GM21786 (cell line): ENCODE measurements around the gene GCAT.
"Not testable (repeated sequence)": the region's sequence is repeated elsewhere in the genome, so short reads cannot be mapped to it uniquely, and the experiment has no call there.

Source experiments
- ATAC-seq: cut with Tn5 transposase; IDR thresholded peaks from one replicate; pipeline ENCODE4 v1.9.1; 2021; ENCODE audit not compliant: unreplicated experiment

Gene GCAT

GRCh38 chr22:37782340-37783168 lies 25.2 kb upstream of the GCAT start:
- no peak for ATAC-seq

GRCh38 chr22:37784829-37785495 lies 22.8 kb upstream of the GCAT start:
- no peak for ATAC-seq

DNA sequence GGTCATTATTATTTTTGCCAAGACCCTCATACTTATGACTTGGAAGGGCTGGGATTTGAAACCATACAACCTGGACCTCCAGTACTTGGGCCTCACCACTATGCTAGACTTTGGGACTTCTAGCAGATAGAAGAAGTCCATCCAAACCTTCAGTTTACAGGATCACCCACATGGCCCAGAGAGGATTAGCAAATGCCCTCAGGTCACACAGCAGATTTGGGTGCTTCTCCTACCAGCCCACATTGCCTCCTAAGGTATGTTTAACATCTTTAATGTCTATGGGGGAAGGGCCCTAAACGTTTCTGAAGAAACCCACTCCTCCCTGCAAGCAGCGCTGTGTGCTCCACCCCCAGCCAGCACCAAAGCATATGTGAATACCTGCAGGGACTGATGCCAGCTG lies 17.5 kb upstream of the GCAT start:
- no peak for ATAC-seq

- ATAC-seq: no peak
These were observed 15.2 kb upstream of the GCAT start for GRCh38 chr22:37792494-37792893.

GRCh38 chr22:37794376-37794775 lies 13.4 kb upstream of the GCAT start:
- no peak for ATAC-seq

- no peak for ATAC-seq
These were observed 11.7 kb upstream of the GCAT start for GRCh38 chr22:37796079-37796478.

DNA sequence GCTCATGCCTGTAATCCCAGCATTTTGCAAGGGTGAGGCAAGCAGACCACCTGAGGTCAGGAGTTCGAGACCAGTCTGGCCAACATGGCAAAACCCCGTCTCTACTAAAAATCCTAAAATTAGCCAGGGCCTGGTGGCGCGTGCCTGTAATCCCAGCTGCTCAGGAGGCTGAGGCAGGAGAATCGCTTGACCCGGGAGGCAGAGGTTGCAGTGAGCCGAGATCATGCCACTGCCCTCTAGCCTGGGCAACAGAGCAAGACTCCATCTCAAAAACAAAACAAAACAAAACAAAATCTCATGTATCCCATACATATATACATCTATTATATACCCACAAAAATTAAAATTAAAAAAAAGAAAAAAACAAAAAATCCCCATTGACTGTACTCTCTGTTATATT lies 10.5 kb upstream of the GCAT start:
- not testable (repeated sequence) for ATAC-seq

- no peak for ATAC-seq
These were observed 9.7 kb upstream of the GCAT start for GRCh38 chr22:37797874-37798500.

DNA sequence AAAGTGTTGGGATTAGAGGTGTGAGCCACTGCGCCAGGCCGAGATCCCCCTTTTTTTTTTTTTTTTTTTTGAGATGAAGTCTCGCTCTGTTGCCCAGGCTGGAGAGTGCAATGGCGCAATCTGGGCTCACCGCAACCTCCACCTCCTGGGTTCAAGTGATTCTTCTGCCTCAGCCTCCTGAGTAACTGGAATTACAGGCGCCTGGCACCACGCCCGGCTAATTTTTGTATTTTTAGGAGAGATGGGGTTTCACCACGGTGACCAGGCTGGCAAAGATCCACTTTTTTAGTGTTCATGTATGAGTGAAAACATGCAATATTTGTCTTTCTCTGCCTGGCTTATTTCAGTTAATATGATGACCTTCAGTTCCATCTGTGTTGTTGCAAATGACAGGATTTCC lies 7.8 kb upstream of the GCAT start:
- ATAC-seq: not testable (repeated sequence)

DNA sequence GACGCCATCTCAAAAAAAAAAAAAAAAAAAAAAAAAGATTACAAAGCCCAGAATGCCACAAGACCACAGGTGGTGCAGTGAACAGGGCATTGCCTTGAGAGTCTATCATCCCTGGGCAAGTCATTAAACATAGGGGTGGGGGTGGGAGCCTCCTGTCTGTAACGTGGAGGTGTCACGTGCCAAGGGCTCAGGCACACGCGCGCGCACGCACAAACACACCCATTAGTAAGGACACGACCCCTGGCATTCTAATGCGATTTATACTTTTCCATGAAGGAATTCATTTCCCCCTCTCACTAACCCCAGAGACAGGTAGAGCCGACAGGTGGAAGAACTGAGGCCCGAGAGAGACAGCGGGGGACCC lies 5.8 kb upstream of the GCAT start:
- ATAC-seq: no peak

GRCh38 chr22:37802310-37803194 lies 5.2 kb upstream of the GCAT start:
- no peak for ATAC-seq

DNA sequence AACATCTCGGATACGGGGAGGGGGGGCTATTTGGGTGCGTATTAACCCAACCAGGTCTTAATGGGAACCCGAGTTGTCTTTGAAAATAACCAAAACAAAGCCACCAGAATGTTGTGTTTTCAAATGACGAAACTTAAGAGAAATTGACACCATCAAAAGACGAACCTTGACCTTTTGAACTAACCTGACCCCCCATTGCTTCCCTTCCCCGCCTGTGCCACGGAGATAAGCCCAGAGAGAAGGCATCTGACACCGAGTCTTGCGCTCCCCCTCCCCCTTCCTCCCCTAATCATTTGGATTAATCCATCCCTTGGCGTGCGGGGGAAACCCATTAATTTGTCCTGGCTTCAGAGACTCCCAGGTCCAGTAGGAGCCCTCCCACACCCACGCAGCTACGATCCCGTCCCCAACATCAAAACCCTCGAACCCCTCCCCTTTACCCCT lies 4.5 kb upstream of the GCAT start:
- ATAC-seq: no peak

DNA sequence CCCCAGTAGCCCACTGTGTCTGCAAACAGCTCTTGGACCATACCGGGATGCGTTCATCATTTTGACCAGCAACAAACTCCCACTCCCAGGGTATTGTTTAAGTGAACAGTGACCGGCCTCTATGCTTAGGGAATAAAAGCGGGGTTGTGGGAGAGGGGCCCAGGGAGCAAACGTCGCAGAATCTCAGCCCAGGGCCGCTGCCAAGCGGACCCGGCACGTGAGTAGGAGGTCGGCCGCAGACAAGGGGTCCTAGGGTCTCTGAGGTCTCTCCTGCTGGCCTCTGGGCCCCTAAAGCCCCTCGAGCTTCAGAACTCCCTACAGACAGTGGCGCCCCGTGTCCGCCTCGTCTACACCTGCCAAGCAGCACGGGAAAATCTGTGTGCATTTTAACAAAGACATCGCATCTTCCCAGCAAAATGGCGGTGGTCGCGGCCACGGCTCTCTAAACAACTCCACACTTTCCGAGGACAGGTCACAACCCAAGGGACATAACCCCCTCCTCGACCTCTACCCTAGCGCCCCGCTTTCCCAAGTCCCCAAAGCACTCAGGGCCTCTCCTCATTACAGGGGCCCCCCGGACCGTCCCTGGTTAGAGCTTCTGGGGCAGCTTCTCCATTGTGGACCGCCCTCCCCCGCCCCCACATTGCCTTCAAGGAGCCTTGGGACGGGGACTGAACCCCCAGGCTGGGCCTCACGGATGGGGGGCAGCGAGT lies 3.9 kb upstream of the GCAT start:
- no peak for ATAC-seq

DNA sequence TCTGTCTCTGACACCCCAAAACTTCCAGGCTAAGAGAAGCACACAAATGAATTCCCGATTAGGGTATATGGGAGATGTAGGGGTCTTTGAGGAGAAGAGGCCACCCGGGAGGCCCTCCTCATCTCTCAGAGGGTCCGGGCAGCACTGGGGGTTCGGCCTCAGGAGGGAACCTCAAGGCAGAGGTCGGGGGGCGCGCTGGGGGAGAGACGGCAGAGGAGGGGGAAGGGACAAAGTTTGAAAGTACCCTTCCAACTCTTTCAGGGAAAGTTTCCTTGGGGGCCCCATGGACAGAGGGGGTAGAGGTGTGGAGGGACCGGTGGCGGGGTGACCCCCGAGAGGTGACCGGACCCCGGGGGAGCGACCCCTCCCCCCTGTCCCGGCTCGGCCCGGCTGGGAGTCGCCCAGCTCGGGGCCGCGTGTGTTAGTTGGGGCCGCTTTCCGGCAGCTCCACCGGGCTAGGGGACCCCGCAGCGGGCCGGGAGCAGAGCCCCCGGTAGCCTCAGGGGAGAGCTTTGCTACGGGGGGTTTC lies 3.3 kb upstream of the GCAT start:
- no peak for ATAC-seq

DNA sequence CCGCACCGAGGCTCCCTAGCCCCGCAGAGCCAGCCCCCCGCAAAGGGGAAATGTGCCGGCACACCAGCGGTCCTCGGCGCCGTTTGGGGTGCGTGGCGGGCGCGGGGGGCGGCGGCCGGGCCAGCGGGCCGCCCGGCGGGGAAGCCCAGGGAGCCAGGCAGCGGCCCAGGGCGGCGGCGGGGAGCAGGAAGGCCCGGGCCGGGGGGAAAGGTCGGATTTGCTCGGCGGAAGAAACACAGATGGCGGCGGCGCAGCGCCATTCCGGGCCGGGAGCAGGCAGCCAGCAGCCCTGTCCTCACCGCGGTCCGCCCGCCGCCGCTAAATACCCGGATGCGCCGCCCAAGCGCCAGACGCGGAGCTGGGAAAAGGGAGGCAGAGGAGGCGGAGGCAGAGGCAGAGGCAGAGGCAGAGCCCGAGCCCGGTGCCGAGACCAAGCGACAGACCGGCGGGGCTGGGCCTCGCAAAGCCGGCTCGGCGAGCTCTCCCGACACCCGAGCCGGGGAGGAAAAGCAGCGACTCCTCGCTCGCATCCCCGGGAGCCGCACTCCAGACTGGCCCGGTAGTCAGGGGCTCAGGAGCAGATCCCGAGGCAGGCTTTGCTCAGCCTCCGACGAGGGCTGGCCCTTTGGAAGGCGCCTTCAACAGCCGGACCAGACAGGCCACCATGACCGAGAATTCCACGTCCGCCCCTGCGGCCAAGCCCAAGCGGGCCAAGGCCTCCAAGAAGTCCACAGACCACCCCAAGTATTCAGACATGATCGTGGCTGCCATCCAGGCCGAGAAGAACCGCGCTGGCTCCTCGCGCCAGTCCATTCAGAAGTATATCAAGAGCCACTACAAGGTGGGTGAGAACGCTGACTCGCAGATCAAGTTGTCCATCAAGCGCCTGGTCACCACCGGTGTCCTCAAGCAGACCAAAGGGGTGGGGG lies 2.6 kb upstream of the GCAT start:
- no peak for ATAC-seq

DNA sequence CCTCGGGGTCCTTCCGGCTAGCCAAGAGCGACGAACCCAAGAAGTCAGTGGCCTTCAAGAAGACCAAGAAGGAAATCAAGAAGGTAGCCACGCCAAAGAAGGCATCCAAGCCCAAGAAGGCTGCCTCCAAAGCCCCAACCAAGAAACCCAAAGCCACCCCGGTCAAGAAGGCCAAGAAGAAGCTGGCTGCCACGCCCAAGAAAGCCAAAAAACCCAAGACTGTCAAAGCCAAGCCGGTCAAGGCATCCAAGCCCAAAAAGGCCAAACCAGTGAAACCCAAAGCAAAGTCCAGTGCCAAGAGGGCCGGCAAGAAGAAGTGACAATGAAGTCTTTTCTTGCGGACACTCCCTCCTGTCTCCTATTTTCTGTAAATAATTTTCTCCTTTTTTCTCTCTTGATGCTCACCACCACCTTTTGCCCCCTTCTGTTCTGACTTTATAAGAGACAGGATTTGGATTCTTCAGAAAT lies 1.9 kb upstream of the GCAT start:
- ATAC-seq: no peak

DNA sequence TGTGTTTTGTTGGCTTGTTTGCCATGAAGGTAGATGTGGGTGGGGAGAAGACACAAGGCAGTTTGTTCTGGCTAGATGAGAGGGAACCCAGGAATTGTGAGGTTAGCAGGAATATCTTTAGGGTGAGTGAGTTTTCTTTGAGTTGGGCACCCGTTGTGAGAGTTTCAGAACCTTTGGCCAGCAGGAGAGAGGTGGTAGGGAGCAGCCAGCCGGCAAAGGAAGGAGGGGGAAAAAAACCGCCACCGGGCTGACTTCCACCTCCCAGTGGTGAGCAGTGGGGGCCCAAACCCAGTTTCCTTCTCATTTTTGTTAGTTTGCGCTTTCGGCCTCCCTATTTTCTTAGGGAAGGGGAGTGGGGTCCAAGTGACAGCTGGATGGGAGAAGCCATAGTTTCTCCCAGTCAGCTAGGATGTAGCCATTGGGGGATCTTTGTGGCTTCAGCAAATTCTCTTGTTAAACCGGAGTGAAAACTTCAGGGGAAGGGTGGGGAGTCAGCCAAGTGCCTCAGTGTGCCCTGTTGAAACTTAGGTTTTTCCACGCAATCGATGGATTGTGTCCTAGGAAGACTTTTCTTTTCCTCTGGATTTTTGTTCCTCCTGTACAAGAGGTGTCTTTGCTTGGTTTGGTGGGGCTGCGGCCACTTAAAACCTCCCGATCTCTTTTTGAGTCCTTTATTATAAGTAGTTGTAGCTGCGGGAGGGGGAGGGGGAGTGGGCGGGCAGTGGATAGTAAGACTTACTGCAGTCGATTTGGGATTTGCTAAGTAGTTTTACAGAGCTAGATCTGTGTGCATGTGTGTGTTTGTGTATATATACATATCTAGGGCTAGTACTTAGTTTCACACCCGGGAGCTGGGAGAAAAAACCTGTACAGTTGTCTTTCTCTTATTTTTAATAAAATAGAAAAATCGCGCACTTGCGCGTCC lies 1.1 kb upstream of the GCAT start:
- ATAC-seq: no peak

- no peak for ATAC-seq
These were observed 542 bp downstream of the GCAT start for GRCh38 chr22:37808294-37808657.
